Smooth muscle cell (in vitro differentiated cells): ENCODE measurements around the gene PRKCH. TPM values are rescaled to one million over a fixed set of nuclear protein-coding genes. Genes with fewer than 3 reads are reported as not detected.

Experiments
- DNase-seq: peaks from one replicate; lab custom pipeline; 2025; ENCODE audit not compliant: unreplicated experiment; lab: John Stamatoyannopoulos, UW
- H2AFZ ChIP-seq: fragments of 200-600 bp; sonication (generic); 2 replicates; pipeline ENCODE4 v1.6.0; 2016; ENCODE audit warnings: antibody characterized with exemption, low read depth, mild to moderate bottlenecking
- H3F3A ChIP-seq: fragments of 200-600 bp; sonication (generic); 2 replicates; pipeline ENCODE4 v1.6.0; 2017; ENCODE audit warnings: antibody characterized with exemption, low read depth
- H3K27ac ChIP-seq: fragments of 200-600 bp; sonication (generic); 2 replicates; pipeline ENCODE4 v1.5.1; 2016; ENCODE audit warnings: low read depth, mild to moderate bottlenecking
- H3K27me3 ChIP-seq: fragments of 200-600 bp; sonication (generic); 2 replicates; pipeline ENCODE4 v1.6.1; 2016; ENCODE audit warnings: low read depth, mild to moderate bottlenecking
- H3K36me3 ChIP-seq: fragments of 200-600 bp; sonication (generic); 2 replicates; pipeline ENCODE4 v1.5.1; 2016; ENCODE audit warnings: low read depth
- H3K4me1 ChIP-seq: fragments of 200-600 bp; sonication (generic); 2 replicates; pipeline ENCODE4 v1.5.1; 2016; ENCODE audit warnings: low read depth
- H3K4me2 ChIP-seq: fragments of 200-600 bp; sonication (generic); 2 replicates; pipeline ENCODE4 v1.6.0; 2016; ENCODE audit warnings: mild to moderate bottlenecking
- H3K4me3 ChIP-seq: fragments of 200-600 bp; sonication (generic); 2 replicates; pipeline ENCODE4 v1.5.1; 2016; ENCODE audit warnings: mild to moderate bottlenecking
- H3K79me2 ChIP-seq: fragments of 200-600 bp; sonication (generic); 2 replicates; pipeline ENCODE4 v1.6.0; 2016; ENCODE audit warnings: low read depth, mild to moderate bottlenecking
- H3K9ac ChIP-seq: fragments of 200-600 bp; sonication (generic); 2 replicates; pipeline ENCODE4 v1.6.0; 2016; ENCODE audit warnings: low read depth
- H3K9me3 ChIP-seq: fragments of 200-600 bp; sonication (generic); replicated peaks from 2 replicates; pipeline ENCODE4 v1.5.1; 2016; ENCODE audit warnings: low read depth
- H4K20me1 ChIP-seq: fragments of 200-600 bp; sonication (generic); 2 replicates; pipeline ENCODE4 v1.6.0; 2016; ENCODE audit warnings: low read depth
- CTCF ChIP-seq: fragments of 200-600 bp; sonication (generic); IDR thresholded peaks from 2 replicates; pipeline ENCODE4 v1.5.1; 2017; ENCODE audit warnings: borderline replicate concordance, mild to moderate bottlenecking, antibody characterized with exemption; ENCODE audit not compliant: insufficient read depth, poor library complexity, severe bottlenecking
- WGBS: methylation state at CpG from one replicate; pipeline ENCODE4 v1.1.7; 2016; ENCODE audit warnings: low lambda C conversion rate; 5-methylcytosine and 5-hydroxymethylcytosine counted together
- polyA plus RNA-seq: library from polyadenylated mRNA; unstranded; fragments of >200 nt; fragmentation: Nextera tagmentation; extraction: Ambion mirVana; gene quantifications from 2 replicates; pipeline ENCODE4 v1.2.1, GENCODE V29; 2016
- total RNA-seq: library from RNA; depleted of rRNA; stranded (reverse); fragments of >200 nt; gene quantifications from 2 replicates; pipeline ENCODE4 v1.2.3, GENCODE V29; 2014

PRKCH gene
- total and polyA plus RNA-seq, 2 experiments from 2014 or later: 1.5 to 7.6 TPM

- Histone ChIP-seq H3K79me2 (no peaks in the 10 kb centered on the region), H4K20me1 (no peaks in the 10 kb centered on the region), H2AFZ (no peak overlapping the region), H3K36me3 (no peaks in the 10 kb centered on the region), H3K4me2 (no peak overlapping the region), H3K9ac (no peak overlapping the region), H3F3A (no peaks in the 10 kb centered on the region), H3K4me3 (no peak overlapping the region), H3K4me1 (peaks cover 17% of the 10 kb centered on the region), H3K9me3 (no peaks in the 10 kb centered on the region), H3K27ac (peak overlapping the region; percentile 22), H3K27me3 (no peaks in the 10 kb centered on the region)
- no peak for TF ChIP-seq CTCF
- 66% methylated on average over 11 of the region's 11 CpGs for WGBS
- no peak for DNase-seq
Measured at GRCh38 chr14:61553730-61554641, 232.6 kb downstream of the PRKCH start.

GRCh38 chr14:61555056-61555838, 233.9 kb downstream of the PRKCH start:
- Histone ChIP-seq H3K4me3 (no peak overlapping the region), H3K27ac (no peak overlapping the region), H3K9ac (no peak overlapping the region), H3K36me3 (no peaks in the 10 kb centered on the region), H3K27me3 (no peaks in the 10 kb centered on the region), H3K4me1 (peaks cover 17% of the 10 kb centered on the region), H2AFZ (no peak overlapping the region), H4K20me1 (no peaks in the 10 kb centered on the region), H3F3A (peaks cover 11% of the 10 kb centered on the region), H3K79me2 (no peaks in the 10 kb centered on the region), H3K4me2 (no peak overlapping the region), H3K9me3 (no peaks in the 10 kb centered on the region)
- no peak for TF ChIP-seq CTCF
- 71% methylated on average over 6 of the region's 6 CpGs for WGBS
- no peak for DNase-seq

- Histone ChIP-seq H3K36me3 (no peaks in the 10 kb centered on the region), H3K9me3 (no peaks in the 10 kb centered on the region), H4K20me1 (no peaks in the 10 kb centered on the region), H3K27me3 (no peaks in the 10 kb centered on the region), H3F3A (peaks cover 21% of the 10 kb centered on the region), H3K4me1 (peaks cover 22% of the 10 kb centered on the region), H3K4me2 (no peak overlapping the region), H3K4me3 (no peak overlapping the region), H3K9ac (no peak overlapping the region), H3K79me2 (no peaks in the 10 kb centered on the region), H2AFZ (no peak overlapping the region), H3K27ac (no peak overlapping the region)
- no peak for TF ChIP-seq CTCF
- no peak for DNase-seq
- WGBS: 87% methylated on average over 4 of the region's 4 CpGs
Measured at GRCh38 chr14:61556455-61556854, 235.1 kb downstream of the PRKCH start.
